ENCODE data around the gene ZCCHC14.

Gene ZCCHC14

DNA sequence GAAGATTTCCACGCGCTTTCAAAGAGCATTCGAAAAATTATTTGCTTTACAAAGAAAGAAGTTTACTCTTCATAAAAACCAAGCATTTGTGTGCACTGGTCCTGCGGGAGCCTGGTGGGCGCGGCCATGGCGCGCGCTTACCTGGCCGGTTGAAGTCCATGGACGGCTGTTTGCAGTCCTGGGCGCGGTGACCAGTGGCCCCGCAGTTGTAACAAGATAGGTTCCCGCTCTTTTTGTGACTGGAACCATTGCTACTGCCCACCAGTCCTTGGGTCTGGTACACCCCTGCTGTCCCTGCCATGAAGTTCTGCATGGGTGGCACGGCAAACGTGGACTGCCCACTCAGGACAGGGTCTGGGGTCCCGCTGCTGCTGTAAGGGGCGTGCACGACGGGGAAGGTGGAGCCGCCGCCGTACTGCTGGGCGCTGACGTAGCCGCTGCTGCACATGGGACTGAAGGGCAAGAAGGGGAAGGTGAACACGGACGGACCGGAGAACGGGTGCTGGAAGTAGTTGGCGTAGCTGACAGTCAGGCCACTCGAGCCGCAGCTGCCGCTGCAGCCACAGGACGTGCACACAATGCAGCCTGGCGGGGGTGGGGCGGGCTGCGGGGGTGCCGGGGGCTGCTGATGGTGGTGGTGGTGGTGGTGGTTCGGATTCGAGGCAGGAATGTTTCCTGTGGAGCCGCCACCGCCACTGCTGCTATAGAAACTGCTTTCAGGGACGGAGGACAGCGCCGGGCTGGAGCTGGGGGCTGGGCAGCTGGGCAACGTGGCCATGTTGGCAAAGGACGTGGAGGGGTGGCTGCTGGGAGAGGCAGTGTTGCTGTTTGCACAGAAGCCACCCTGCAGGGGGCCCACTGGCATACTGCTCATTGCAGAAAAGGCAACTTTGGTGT is 81.2 kb downstream of the ZCCHC14 start:
- TF ChIP-seq EZH2phosphoT487 (IDR thresholded peaks at IDR 0.05; ENCODE audit: low read length) (no peak), EZH2 (optimal IDR thresholded peaks at IDR 0.05; ENCODE audit: low read depth, low read length) (no peak)
- TF ChIP-seq, protein P1, sequence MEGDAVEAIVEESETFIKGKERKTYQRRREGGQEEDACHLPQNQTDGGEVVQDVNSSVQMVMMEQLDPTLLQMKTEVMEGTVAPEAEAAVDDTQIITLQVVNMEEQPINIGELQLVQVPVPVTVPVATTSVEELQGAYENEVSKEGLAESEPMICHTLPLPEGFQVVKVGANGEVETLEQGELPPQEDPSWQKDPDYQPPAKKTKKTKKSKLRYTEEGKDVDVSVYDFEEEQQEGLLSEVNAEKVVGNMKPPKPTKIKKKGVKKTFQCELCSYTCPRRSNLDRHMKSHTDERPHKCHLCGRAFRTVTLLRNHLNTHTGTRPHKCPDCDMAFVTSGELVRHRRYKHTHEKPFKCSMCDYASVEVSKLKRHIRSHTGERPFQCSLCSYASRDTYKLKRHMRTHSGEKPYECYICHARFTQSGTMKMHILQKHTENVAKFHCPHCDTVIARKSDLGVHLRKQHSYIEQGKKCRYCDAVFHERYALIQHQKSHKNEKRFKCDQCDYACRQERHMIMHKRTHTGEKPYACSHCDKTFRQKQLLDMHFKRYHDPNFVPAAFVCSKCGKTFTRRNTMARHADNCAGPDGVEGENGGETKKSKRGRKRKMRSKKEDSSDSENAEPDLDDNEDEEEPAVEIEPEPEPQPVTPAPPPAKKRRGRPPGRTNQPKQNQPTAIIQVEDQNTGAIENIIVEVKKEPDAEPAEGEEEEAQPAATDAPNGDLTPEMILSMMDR (IDR thresholded peaks at IDR 0.05; ENCODE audit: low read length): no peak
- peaks cover 16% of the 10 kb centered on the region for H3F3A ChIP-seq (ENCODE audit: insufficient read depth, low read length)
- no peak overlapping the region for H3K4me3 ChIP-seq (ENCODE audit: low read length)
- peaks cover 6% of the 10 kb centered on the region for H3K4me1 ChIP-seq (ENCODE audit: low read length)
- no peaks in the 10 kb centered on the region for H3K9me3 ChIP-seq (replicated peaks; ENCODE audit: insufficient read depth, low read length)
- H3K79me2 ChIP-seq (ENCODE audit: low read length): no peaks in the 10 kb centered on the region
- no peak overlapping the region for H3K9ac ChIP-seq (ENCODE audit: low read length)
- H3K36me3 ChIP-seq (replicated peaks; ENCODE audit: insufficient read depth, low read length): no peaks in the 10 kb centered on the region
- no peaks in the 10 kb centered on the region for H3K27me3 ChIP-seq (replicated peaks; ENCODE audit: insufficient read depth, low read length)
- H3K27ac ChIP-seq (ENCODE audit: low read length): no peak overlapping the region
- no peak overlapping the region for H2AFZ ChIP-seq (ENCODE audit: low read length)
- H3K4me2 ChIP-seq (ENCODE audit: low read depth, low read length): no peak overlapping the region
- H3K9me2 ChIP-seq (replicated peaks; ENCODE audit: insufficient read depth, low read length): no peaks in the 10 kb centered on the region
- no peak for DNase-seq
- H4K20me1 ChIP-seq (ENCODE audit: insufficient read depth, low read length): no peaks in the 10 kb centered on the region

DNA sequence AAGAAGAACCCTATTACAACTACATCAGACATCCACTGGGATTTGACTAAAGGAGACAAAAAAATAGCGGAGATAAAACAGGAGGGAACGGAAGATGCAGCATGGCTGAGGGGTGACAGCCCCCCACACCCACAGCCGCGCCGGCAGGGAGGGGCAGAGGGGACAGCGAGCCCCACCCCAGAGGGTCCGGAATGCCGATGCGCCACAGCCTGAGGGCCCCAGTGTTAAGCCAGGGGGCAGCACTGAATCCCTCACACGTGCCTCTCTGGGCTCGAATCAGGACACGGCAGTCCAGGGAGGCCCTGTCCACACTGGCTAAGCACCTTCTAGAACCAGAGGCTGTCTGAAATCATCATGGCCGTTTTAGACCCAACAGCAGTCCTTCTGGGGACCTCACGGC is 81.9 kb downstream of the ZCCHC14 start:
- TF ChIP-seq, protein P1 (IDR thresholded peaks at IDR 0.05; ENCODE audit: low read length): no peak
- TF ChIP-seq EZH2phosphoT487 (IDR thresholded peaks at IDR 0.05; ENCODE audit: low read length) (no peak), EZH2 (optimal IDR thresholded peaks at IDR 0.05; ENCODE audit: low read depth, low read length) (no peak)
- Histone ChIP-seq H3F3A (ENCODE audit: insufficient read depth, low read length) (peaks cover 16% of the 10 kb centered on the region), H3K4me2 (ENCODE audit: low read depth, low read length) (no peak overlapping the region), H3K36me3 (replicated peaks; ENCODE audit: insufficient read depth, low read length) (no peaks in the 10 kb centered on the region), H3K9me2 (replicated peaks; ENCODE audit: insufficient read depth, low read length) (no peaks in the 10 kb centered on the region), H3K27ac (ENCODE audit: low read length) (no peak overlapping the region), H3K27me3 (replicated peaks; ENCODE audit: insufficient read depth, low read length) (no peaks in the 10 kb centered on the region), H3K4me1 (ENCODE audit: low read length) (peaks cover 8% of the 10 kb centered on the region), H3K79me2 (ENCODE audit: low read length) (no peaks in the 10 kb centered on the region), H3K9me3 (replicated peaks; ENCODE audit: insufficient read depth, low read length) (no peaks in the 10 kb centered on the region), H3K4me3 (ENCODE audit: low read length) (no peak overlapping the region), H2AFZ (ENCODE audit: low read length) (no peak overlapping the region), H3K9ac (ENCODE audit: low read length) (no peak overlapping the region), H4K20me1 (ENCODE audit: insufficient read depth, low read length) (no peaks in the 10 kb centered on the region)
- no peak for DNase-seq

DNA sequence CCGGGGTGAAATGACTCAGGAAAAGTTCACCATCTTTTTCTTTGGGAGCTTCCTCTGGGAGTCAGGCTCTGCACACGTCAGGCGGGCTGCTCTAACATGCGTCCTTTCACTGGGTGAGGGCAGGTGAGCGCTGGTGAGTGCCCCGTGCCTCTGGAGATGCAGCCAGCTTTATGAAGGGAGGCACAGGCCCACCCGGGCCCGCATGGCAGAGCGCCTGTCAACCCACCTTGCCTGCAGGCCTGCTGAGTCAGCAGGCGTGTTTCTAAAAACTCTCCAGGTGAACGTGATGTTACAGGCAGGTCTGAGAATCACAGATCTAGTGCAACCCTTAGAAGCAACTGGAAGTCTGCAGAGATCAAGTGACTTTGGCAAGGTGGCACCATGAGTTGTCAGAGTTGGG is 82.3 kb downstream of the ZCCHC14 start:
- no peak overlapping the region for H3K4me2 ChIP-seq (ENCODE audit: low read depth, low read length)
- no peak for DNase-seq
- no peaks in the 10 kb centered on the region for H4K20me1 ChIP-seq (ENCODE audit: insufficient read depth, low read length)
- no peak overlapping the region for H3K27ac ChIP-seq (ENCODE audit: low read length)
- peaks cover 16% of the 10 kb centered on the region for H3F3A ChIP-seq (ENCODE audit: insufficient read depth, low read length)
- H3K9me3 ChIP-seq (replicated peaks; ENCODE audit: insufficient read depth, low read length): no peaks in the 10 kb centered on the region
- no peak for TF ChIP-seq EZH2 (optimal IDR thresholded peaks at IDR 0.05; ENCODE audit: low read depth, low read length)
- TF ChIP-seq, protein P1 (IDR thresholded peaks at IDR 0.05; ENCODE audit: low read length): no peak
- TF ChIP-seq EZH2phosphoT487 (IDR thresholded peaks at IDR 0.05; ENCODE audit: low read length): no peak
- no peak overlapping the region for H3K9ac ChIP-seq (ENCODE audit: low read length)
- no peak overlapping the region for H3K4me3 ChIP-seq (ENCODE audit: low read length)
- no peaks in the 10 kb centered on the region for H3K79me2 ChIP-seq (ENCODE audit: low read length)
- no peaks in the 10 kb centered on the region for H3K9me2 ChIP-seq (replicated peaks; ENCODE audit: insufficient read depth, low read length)
- peaks cover 8% of the 10 kb centered on the region for H3K4me1 ChIP-seq (ENCODE audit: low read length)
- H3K36me3 ChIP-seq (replicated peaks; ENCODE audit: insufficient read depth, low read length): no peaks in the 10 kb centered on the region
- no peak overlapping the region for H2AFZ ChIP-seq (ENCODE audit: low read length)
- no peaks in the 10 kb centered on the region for H3K27me3 ChIP-seq (replicated peaks; ENCODE audit: insufficient read depth, low read length)
